Left renal pelvis (tissue), 4 donors: Measurements from ENCODE around the gene ROR1. TPM values are rescaled to one million over a fixed set of nuclear protein-coding genes. Genes with fewer than 3 reads are reported as not detected.

ENCODE experiments used
- DNase-seq, 4 donors: peaks; one replicate each; pipeline ENCODE4 v3.0.0-alpha.2; 2013; ENCODE audit warnings: low read depth in 4 of 4, low spot score in 3 of 4
- polyA plus RNA-seq, 4 donors: library from polyadenylated mRNA; unstranded; fragments of 120-200 nt; gene quantifications; one replicate each; pipeline ENCODE4 v1.2.1, GENCODE V29; 2013; ENCODE audit not compliant: insufficient read length in 4 of 4

The ROR1 gene
- polyA plus RNA-seq, 4 donors, result 28.2 to 116 (median 39.3) TPM

DNA sequence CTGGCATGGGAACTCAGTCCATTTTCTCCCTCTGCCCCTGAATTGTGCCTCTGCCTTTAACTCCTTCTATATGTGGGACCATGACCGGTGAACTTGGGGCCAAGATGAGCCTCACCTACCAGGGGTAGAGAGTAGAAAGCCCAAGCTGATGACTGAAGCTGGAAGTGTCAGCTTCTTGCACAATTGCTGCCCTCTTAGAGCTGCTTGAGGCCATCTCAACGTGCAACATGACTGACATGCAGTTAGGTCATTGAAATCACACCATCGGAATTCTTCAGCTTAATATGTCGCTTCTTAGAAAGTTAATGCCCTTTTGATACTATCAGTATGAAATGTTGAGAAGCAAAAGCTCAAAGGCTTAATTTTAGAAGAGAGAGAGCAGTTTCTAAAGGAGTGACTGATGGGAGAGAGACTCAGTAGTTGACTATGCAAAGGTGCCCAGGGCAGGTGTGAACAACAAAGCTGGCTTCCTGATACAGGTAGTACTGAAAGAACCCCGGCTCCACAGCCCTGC lies 340.3 kb downstream of the ROR1 start:
- no peak for DNase-seq

DNA sequence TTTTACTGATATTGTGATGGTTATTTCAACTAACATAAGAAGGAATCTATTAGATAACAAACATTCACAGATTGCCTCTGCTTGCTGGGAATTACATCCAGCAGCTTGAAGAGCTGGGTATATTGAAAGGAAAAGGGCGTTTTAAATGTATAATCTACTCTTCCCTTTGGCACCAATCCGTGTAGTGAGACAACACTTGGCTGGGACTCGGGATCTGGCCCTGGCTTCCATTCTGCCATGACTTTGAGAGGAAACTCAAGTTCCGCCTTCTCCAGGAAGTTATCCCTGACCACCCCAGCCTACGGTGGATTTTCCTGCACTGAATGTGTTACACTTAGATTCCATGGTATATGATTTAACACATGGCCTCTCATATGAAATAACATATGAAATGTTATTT lies 342.7 kb downstream of the ROR1 start:
- no peak for DNase-seq

DNA sequence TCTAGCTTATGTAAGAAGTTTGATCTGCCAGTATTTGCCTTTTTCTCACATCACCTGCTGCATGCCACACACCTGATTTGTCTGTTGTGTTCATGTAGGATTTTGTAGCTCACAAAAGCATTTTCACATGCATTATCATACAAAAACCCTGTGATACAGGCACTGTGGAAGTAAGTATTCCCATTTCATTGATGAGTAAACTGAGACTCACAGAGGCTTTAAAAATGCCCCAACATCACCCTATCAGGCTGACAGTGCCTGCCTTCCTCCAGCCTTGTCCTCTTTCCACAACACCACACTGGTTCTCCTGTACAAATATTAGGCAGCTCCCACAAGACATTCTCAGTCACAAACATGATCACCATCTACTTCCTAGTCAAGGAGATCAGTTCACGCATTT lies 343.7 kb downstream of the ROR1 start:
- DNase-seq, result no peak

DNA sequence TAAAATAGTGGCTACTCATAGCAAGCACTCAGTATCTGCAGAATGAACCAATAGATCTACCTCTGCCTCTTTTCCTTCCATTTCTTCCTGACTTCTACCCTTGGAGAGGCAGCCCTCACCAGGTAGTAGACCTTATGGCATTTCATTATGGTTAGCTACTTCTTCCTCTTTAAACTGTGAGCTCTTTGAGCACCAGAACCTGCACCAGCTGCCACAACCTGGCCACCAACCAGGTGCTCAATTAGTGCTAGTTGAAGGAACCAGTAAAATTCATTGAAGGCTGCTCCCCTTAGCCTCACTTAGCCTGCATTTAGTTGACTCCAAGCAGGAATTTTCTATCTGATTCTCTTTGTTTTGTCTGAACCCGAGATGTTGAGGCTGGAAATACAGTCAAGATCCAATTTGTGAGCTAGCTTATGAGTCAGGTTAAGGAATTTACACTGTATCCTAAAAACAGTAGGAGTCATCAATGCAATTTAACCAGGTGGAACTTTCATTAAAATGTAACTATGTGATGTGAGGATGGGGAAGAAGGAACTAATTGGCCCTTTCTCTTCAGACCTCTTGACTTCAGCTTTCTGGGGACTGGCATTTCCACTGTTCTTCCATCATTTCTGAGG lies 348.1 kb downstream of the ROR1 start:
- no peak for DNase-seq

DNA sequence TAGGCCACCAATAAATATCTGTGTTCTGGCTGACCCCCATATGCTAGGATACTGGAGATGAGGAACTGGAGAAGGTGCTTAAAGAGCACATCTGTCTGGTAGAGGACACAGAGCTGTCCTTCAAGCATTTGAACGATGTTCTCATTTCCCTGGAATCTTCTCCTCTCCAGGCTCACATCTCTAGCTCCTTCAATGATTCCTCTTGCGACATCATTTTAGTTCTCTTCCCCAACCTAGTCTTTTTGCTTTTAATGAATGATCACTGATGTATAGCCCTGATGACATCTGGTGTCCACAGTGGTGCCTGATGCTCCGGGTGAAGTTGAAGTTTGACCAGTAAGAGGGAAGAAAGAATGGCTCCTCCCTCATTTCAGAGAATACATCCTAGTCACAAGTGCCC lies 348.8 kb downstream of the ROR1 start:
- no peak for DNase-seq

DNA sequence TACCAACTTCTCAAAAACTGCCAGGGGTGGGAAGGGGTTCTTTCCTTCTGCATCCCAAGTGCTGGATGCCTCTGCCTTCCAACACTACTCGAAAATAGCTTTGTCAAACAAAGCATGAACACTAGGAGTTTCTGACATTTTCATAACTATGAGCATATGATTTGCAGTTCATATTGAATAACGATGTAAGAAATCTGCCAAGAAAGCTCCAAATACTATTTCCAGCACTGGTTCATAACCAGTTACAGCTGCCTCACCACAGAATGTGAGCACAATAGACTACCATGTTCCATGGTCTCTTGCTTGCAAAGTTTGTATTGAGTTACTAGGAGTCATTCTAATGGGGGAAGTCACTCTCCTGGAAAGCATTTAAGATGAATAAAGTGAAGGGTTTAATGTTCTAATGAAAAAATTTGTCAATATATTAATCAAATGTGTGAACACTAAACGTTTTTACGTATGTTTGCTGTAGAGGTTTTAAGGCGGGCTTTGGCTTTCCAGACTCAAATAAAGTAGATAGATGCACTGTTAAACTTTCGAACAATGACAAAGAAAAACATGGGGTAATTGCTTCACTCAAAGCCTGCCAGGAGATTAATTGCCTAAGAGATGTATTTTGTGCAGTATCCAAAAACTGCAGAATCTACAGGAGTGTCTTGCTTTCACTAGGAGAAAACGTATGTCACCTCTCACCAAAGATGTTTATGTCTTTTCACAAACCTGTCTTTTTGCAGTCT lies 351.1 kb downstream of the ROR1 start:
- DNase-seq, result no peak

DNA sequence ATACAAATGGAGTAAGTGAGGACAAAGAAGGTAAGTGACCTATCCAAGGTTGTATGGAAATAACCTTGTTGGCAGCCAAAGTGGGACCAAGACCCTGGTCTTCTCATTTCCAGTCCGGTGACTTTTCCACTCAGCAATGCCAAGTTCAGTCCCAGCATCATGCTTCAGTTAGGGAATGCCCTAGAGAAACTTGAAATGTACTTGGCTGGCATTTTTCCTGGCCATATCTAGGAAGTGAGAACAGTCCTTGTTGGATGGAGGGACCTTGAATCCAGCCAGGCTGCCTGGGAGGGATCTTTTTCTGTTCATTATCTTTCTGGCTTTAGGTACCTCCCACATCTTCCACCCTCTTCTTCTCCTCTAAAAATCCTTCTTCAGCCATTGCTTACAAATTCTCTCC lies 352.8 kb downstream of the ROR1 start:
- no peak for DNase-seq

DNA sequence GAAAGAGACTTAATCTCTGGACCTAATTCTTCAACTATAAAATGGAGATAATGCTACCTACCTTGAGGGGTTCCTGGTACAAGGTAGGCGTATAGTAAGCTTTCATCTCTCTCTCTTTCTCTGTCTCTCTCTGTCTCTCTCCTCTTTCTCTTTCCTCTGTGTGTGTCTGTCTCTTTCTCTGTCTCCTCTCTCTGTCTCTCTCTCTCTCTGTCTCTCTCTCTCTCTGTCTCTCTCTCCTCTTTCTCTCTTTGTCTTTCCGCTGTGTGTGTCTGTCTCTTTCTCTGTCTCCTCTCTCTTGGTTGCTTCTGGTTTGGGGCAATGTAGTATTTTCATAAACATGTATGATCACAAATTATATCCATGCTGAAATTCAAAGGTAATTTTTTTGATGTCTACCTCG lies 353.5 kb downstream of the ROR1 start:
- DNase-seq, result no peak

DNA sequence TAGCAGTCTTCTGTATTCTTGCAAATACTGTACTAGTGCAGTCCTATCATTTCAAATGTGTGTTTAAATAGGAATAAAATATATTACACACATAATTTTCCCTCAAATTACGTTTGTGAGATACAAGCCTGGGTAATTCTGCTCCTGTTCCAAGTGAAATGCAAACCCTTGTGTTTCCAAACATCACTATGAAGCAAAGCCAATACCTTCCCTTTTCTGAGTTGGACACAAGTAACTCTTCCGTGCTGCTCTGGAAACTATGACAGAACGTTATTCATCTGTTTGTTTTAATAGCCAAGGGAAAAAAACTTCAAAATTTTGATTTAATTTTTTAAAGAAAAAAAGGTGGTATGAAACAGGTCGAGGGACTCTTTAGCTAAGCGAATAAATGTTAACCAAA lies 355.9 kb downstream of the ROR1 start:
- no peak for DNase-seq

DNA sequence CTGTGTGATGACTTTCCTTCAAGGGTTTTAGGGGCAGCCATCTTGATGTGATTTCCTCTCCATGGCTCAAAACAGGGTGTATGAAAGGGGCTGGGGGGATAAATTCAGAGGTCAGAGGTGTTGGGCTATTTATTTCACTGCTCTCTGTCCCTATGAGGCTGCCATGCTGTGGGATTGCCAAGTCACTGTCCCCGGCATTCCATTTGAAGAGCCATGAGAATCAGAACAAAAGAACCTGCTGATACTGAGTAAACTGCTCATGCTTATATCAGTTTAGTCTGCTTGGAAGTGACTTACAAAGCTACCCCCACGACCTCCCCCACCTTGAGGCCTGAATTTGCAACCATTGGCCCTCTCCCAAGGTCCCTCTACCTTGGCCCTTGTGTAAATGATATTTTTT lies 357.3 kb downstream of the ROR1 start:
- DNase-seq, result no peak

DNA sequence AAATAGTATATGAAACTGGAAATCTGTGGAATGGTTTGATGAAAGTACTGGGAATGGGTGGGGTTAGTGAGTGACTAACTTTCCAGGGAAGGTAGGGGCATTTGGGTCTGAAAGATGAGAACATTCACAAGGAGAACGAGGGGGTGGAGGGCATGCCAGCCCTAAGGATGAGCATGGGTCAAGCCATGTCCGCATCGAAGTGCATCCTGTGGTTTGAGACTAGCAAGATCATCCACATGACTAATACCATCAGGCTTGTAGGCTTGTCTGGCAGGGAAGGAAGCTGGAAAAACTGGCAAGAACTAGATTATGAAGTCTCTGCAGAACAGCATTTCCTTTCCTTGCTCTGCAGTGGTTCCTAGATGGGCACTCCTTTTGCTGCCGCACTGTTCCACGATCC lies 359.2 kb downstream of the ROR1 start:
- DNase-seq, result no peak

DNA sequence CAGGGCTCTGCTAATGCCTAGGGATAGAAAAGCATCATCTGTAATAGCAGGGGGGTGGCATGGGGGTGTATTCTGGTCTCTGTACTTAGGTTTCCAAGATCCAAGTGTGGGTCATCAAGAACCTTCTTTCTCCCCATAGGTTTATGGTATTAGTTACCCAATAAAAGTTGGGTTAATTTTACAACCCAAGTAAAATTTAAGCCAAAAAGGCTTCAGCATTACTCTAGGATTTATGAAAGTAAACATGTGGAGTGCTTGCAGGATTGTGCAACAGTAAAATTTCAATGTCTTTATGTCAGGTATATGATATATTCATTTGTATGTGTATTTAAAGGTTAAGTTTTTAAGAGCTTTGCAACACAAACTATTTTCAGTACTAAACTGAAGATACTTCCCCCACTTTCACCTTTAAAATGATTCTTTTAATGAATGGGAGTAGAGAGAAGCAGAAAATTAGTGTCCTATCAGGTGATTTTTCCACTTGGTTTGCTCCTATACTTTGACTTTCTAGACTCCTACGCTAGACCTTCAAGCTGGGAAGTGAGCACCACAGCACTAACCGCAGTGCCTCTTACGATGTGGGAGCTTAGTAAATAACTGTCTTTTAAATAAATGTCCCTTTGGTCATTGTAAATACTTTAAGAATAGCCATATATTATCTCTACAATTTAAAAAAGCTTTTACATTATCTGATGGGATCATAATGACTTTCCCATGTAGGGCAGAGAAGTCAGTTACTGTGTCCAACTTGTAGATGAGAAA lies 361.8 kb downstream of the ROR1 start:
- DNase-seq, result no peak

DNA sequence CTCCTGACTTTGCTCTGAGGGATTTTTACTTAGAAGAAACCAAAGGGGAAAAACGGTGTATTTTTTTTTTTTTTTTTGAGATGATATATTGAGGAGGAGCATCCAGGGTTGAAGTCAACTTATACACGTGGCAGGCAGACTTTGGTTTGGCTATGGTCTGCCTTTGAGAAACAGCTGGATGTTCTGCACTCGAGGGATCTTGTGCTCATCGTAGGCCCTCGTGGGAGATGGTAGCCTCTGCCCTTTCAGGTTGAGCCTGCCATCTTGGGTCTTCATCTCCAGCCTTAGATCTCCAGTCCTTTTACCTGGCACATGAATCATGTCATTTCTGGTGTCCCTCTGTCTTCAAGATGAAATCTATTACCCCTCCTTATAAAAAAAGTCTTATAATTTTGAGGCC lies 362.5 kb downstream of the ROR1 start:
- DNase-seq, result no peak

DNA sequence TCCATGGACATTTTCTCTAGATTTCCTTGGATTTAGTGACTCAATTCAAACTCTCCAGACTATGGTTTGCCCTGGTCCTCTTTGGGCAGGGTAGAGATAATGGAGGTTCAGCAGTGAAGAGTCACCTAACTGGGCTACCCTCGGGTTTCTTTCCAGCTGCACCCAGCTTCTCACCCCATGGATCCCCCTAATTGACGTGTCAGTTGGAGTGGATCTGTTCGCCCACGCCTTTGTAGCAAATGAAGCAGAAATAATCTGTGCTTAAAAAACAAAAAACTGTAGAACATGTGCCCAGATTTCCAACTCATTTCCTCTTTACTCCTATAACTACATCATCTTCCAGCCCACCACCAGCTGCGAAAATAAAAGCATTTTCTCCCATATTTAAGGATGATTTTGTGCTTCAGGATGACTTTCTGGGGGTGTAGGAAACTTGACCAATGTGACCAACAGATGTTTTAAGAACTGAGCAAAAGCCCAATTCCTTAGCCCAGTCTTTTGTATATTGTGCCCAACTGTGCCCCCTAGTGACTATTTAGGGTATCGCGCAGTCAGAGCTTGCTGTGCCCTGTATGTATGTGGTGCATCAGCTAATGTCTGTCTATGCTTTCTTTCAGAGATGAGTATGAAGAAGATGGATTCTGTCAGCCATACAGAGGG lies 363.1 kb downstream of the ROR1 start:
- DNase-seq, result peak in 3 of 4 donors; percentile 68 to 81 (median 68)

DNA sequence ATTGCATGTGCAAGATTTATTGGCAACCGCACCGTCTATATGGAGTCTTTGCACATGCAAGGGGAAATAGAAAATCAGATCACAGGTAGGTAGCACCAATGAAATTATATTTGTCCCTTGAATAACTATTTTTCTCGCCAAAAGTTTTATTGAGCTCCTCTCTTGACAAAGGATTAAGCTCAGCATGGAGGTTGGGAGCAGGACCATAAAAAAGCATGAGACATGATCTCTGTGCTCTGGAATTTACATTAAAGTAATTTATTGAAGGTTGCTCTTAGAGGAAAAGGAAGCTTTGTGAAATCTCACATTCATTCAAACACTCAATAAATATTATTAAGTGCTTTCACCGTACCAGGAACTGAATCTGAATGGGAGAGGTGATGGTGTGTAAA lies 363.6 kb downstream of the ROR1 start:
- no peak for DNase-seq

DNA sequence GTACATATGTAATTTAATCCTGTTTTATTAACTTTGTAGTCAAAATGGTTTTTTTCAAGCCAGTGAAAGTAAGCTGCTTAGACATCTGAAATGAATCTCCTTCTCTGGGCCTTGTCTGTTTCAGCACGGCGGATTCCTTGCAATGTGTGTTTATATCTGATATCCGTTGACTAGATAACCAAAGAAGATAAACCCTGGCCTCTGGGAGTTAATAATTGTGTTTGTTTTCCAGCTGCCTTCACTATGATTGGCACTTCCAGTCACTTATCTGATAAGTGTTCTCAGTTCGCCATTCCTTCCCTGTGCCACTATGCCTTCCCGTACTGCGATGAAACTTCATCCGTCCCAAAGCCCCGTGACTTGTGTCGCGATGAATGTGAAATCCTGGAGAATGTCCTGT lies 366.1 kb downstream of the ROR1 start:
- DNase-seq, result no peak

DNA sequence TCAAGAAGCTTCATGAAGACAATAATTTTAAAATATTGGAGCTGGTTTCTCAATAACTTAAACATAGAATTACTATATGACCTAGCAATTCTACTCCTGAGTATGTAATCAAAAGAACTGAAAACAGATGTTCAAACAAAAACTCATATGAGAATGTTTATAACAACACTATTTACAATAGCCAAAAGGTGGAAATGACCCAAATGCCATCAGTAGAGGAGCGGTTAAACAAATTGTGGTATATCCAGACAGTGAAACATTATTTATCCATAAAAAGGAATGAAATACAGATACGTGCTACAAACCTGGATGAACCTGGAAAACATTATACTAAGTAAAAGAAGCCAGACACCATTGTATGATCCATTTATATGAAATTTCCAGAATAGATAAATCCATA lies 366.8 kb downstream of the ROR1 start:
- no peak for DNase-seq

DNA sequence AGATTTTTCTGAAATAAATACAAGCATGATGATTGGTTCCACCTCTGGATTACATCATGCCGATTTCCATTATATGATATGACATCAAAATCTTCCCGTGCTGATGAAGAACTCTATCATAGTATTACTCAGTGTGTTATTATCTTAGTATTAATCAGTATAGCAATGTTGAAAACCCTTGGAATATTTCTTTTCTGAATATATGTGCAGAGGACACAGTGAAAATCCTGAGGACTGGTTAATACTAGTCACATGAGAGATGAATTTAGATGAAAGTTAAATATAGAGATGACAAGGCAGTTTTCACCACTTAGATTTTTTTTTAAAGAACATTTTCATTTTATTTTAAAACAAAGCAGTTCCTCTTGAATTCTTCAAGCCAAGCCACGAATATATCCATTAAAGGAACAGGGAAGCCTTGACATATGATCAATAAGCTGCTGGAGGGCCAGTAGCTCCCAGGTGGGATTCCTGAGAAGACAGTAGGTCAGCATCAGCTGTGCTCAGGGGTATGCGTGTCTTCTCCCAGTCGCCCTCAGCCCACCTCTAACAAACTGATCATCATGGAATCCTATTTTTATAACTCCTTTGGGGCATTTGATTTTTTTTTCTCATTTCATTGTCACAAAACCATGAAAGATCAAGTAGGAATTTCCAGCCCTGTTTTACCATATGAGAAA lies 373.4 kb downstream of the ROR1 start:
- no peak for DNase-seq

DNA sequence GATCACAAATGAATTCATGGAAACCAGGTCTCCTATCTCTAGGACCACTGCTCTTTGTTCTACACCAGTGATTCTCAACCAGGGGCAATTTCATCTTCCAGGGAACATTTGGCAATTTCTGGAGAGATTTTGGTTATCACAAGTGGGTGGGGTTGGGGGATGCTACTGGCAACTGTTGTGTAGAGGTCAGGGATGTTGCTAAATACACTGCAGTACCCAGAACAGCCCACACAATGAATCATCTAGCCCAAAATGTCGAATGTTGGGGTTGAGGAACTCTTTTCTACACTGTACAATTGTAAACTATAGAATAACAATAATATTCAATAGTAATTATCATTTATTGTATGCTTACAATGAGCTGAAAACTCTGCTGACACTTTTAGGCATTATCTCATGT lies 373.9 kb downstream of the ROR1 start:
- DNase-seq, result no peak

DNA sequence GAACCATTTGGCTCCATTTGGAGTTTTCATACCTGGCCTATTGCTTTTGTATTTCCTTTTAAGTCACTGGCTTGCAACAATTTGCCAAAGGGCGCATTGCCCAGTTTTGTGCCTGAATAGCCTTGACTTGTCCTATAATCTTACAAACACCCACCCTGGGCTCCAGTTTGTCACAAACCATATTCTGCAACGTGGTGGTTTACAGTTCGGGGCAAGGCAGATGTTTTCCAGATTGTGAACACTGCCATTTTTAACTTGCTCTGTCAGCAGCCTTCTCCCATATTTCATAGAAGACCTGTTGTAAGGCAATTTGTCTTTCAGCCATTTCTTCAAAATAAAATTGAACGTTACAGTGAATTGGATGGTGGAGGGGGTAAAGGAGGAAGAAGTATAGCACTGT lies 376.4 kb downstream of the ROR1 start:
- DNase-seq, result no peak
